Measurements from ENCODE around the gene CYP27B1. TPM values are rescaled to one million over a fixed set of nuclear protein-coding genes. Genes with fewer than 3 reads are reported as not detected.

Gene CYP27B1
- total RNA-seq, 1 experiment from 2014 or later = 27.5 TPM

- ChIA-PET POLR2A (interaction anchor here (1.2 to 2.0 kb wide), 2 partner anchors 14 to 23 kb away, joined by 3 to 8 read pairs; partner anchors contain the start of gene TSFM), CTCF (interaction anchor here (0.5 to 2.3 kb wide), 6 partner anchors 8 to 207 kb away, joined by 3 to 13 read pairs (median 4); partner anchors contain the start of gene CDK4)
- Mint-ChIP-seq H3K36me3 (ENCODE audit: insufficient read depth, unreplicated experiment) (peaks cover 25% of the 10 kb centered on the region), H3K4me1 (ENCODE audit: insufficient read depth, unreplicated experiment) (peaks cover 18% of the 10 kb centered on the region), H3K27me3 (ENCODE audit: insufficient read depth, unreplicated experiment) (no peaks in the 10 kb centered on the region), H3K9me3 (ENCODE audit: unreplicated experiment) (no peaks in the 10 kb centered on the region), H3K4me3 (ENCODE audit: unreplicated experiment) (no peak overlapping the region), H3K27ac (ENCODE audit: low read depth, unreplicated experiment) (no peak overlapping the region)
- intact Hi-C loops (cut with micrococcal nuclease) = no loop called here
- BruUV-seq (replicated peaks) = no TSS peak
- no peak for DNase-seq (ENCODE audit: unreplicated experiment)
- TF ChIP-seq CTCF (IDR thresholded peaks at IDR 0.05; ENCODE audit: unreplicated experiment) = no peak
These were observed 6.4 kb downstream of the CYP27B1 start for GRCh38 chr12:57760347-57760982.

- DNase-seq (ENCODE audit: unreplicated experiment) = peak; percentile 63
- no peaks in the 10 kb centered on the region for H3K27me3 Mint-ChIP-seq (ENCODE audit: insufficient read depth, unreplicated experiment)
- H3K36me3 Mint-ChIP-seq (ENCODE audit: insufficient read depth, unreplicated experiment) = peaks cover 25% of the 10 kb centered on the region
- no peak overlapping the region for H3K27ac Mint-ChIP-seq (ENCODE audit: low read depth, unreplicated experiment)
- no peak overlapping the region for H3K4me3 Mint-ChIP-seq (ENCODE audit: unreplicated experiment)
- CTCF ChIA-PET = interaction anchor here (0.6 to 2.3 kb wide), 20 partner anchors 8 to 1176 kb away, joined by 3 to 13 read pairs (median 4); partner anchors contain the start of genes EEF1AKMT3 and METTL1
- intact Hi-C loops (cut with micrococcal nuclease) = no loop called here
- H3K9me3 Mint-ChIP-seq (ENCODE audit: unreplicated experiment) = no peaks in the 10 kb centered on the region
- POLR2A ChIA-PET = interaction anchor here (0.6 to 2.0 kb wide), 5 partner anchors 13 to 49 kb away, joined by 3 to 8 read pairs (median 3); partner anchors contain the start of genes EEF1AKMT3, METTL1, TSFM and TSPAN31
- BruUV-seq (replicated peaks) = no TSS peak
- peaks cover 21% of the 10 kb centered on the region for H3K4me1 Mint-ChIP-seq (ENCODE audit: insufficient read depth, unreplicated experiment)
- peak; percentile 33 for TF ChIP-seq CTCF (IDR thresholded peaks at IDR 0.05; ENCODE audit: unreplicated experiment)
These were observed 7.4 kb downstream of the CYP27B1 start for GRCh38 chr12:57759360-57759980.

GRCh38 chr12:57758552-57759359, 8.1 kb downstream of the CYP27B1 start:
- BruUV-seq (replicated peaks) = no TSS peak
- Mint-ChIP-seq H3K4me1 (ENCODE audit: insufficient read depth, unreplicated experiment) (peaks cover 20% of the 10 kb centered on the region), H3K4me3 (ENCODE audit: unreplicated experiment) (no peak overlapping the region), H3K9me3 (ENCODE audit: unreplicated experiment) (no peaks in the 10 kb centered on the region), H3K27ac (ENCODE audit: low read depth, unreplicated experiment) (no peak overlapping the region), H3K27me3 (ENCODE audit: insufficient read depth, unreplicated experiment) (no peaks in the 10 kb centered on the region), H3K36me3 (ENCODE audit: insufficient read depth, unreplicated experiment) (peaks cover 19% of the 10 kb centered on the region)
- intact Hi-C loops (cut with micrococcal nuclease) = no loop called here
- ChIA-PET POLR2A (interaction anchor here (0.9 to 2.0 kb wide), 3 partner anchors 13 to 24 kb away, joined by 3 to 8 read pairs (median 5); partner anchors contain the start of genes EEF1AKMT3, METTL1, TSFM and TSPAN31), CTCF (interaction anchor here (0.5 to 2.3 kb wide), 15 partner anchors 9 to 299 kb away, joined by 3 to 13 read pairs (median 4); partner anchors contain the start of gene GLI1)
- TF ChIP-seq CTCF (IDR thresholded peaks at IDR 0.05; ENCODE audit: unreplicated experiment) = no peak
- DNase-seq (ENCODE audit: unreplicated experiment) = no peak

All from MCF 10A (cell line).